HG03108 (cell line): Measurements from ENCODE around the gene GZMM.
"Not testable (repeated sequence)": the region's sequence is repeated elsewhere in the genome, so short reads cannot be mapped to it uniquely, and the experiment has no call there.

Source experiments
- ATAC-seq: cut with Tn5 transposase; IDR thresholded peaks from one replicate; pipeline ENCODE4 v1.9.1; 2021; ENCODE audit warnings: moderate library complexity; ENCODE audit not compliant: unreplicated experiment

Gene GZMM

GRCh38 chr19:580274-580835 is 36.5 kb downstream of the GZMM start:
- ATAC-seq = no peak

- ATAC-seq = no peak
Measured at GRCh38 chr19:581399-582111, 37.7 kb downstream of the GZMM start.

GRCh38 chr19:582497-583197 is 38.8 kb downstream of the GZMM start:
- ATAC-seq = no peak

- ATAC-seq = no peak
Measured at GRCh38 chr19:583198-583967, 39.5 kb downstream of the GZMM start.

GRCh38 chr19:583968-584239 is 40.1 kb downstream of the GZMM start:
- ATAC-seq = no peak

GRCh38 chr19:584240-585001 is 40.6 kb downstream of the GZMM start:
- ATAC-seq = no peak

- not testable (repeated sequence) for ATAC-seq
Measured at GRCh38 chr19:585146-585545, 41.3 kb downstream of the GZMM start.

- no peak for ATAC-seq
Measured at GRCh38 chr19:585551-586110, 41.8 kb downstream of the GZMM start.

- no peak for ATAC-seq
Measured at GRCh38 chr19:588093-588740, 44.4 kb downstream of the GZMM start.

- no peak for ATAC-seq
Measured at GRCh38 chr19:588741-589692, 45.2 kb downstream of the GZMM start.

GRCh38 chr19:589693-590395 is 46.0 kb downstream of the GZMM start, which contains the start of gene HCN2:
HCN2 (plus strand) TSS chr19:589881; CDS start chr19:589946, 65 bp downstream.
- ATAC-seq = no peak

GRCh38 chr19:590396-590745 is 46.5 kb downstream of the GZMM start:
- no peak for ATAC-seq

GRCh38 chr19:590750-591098 is 46.9 kb downstream of the GZMM start:
- no peak for ATAC-seq

- ATAC-seq = no peak
Measured at GRCh38 chr19:591099-591958, 47.5 kb downstream of the GZMM start.

GRCh38 chr19:592101-592500 is 48.2 kb downstream of the GZMM start:
- ATAC-seq = no peak

- ATAC-seq = no peak
Measured at GRCh38 chr19:593055-593454, 49.2 kb downstream of the GZMM start.

- ATAC-seq = no peak
Measured at GRCh38 chr19:593505-593904, 49.7 kb downstream of the GZMM start.
